ENCODE measurements around the gene TRMT5.

DNA sequence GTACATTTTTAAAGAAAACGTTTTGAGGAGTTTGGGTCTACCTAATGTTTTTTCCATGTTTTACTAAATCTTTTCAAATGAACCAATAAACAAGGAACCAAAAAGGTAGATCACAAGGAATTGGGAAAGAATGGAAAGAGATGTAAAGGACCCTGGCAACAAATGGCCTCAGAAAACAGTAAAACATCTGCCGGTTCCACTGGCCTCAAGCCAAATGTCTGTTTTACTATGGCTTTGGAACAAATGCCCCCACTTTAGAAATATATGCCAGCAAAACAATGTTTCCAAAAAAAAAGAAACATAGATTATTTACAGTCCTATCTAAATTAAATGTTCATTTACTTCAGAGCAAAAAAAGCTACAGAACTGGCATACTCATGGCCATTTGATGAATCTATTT is 3.0 kb downstream of the TRMT5 start:
- TF ChIP-seq, protein P1, sequence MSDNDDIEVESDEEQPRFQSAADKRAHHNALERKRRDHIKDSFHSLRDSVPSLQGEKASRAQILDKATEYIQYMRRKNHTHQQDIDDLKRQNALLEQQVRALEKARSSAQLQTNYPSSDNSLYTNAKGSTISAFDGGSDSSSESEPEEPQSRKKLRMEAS (IDR thresholded peaks at IDR 0.05) = no peak
- TF ChIP-seq, protein P2, sequence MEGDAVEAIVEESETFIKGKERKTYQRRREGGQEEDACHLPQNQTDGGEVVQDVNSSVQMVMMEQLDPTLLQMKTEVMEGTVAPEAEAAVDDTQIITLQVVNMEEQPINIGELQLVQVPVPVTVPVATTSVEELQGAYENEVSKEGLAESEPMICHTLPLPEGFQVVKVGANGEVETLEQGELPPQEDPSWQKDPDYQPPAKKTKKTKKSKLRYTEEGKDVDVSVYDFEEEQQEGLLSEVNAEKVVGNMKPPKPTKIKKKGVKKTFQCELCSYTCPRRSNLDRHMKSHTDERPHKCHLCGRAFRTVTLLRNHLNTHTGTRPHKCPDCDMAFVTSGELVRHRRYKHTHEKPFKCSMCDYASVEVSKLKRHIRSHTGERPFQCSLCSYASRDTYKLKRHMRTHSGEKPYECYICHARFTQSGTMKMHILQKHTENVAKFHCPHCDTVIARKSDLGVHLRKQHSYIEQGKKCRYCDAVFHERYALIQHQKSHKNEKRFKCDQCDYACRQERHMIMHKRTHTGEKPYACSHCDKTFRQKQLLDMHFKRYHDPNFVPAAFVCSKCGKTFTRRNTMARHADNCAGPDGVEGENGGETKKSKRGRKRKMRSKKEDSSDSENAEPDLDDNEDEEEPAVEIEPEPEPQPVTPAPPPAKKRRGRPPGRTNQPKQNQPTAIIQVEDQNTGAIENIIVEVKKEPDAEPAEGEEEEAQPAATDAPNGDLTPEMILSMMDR (IDR thresholded peaks at IDR 0.05; ENCODE audit: control extremely low read depth in 1 of 3, insufficient read depth in 1 of 3, low read depth in 1 of 3, low read length in 3 of 3) = no peak
- TF ChIP-seq PHF8 (conservative IDR thresholded peaks at IDR 0.05; ENCODE audit: low read depth, low read length) = no peak
